HepG2 (cell line): ENCODE data around the gene ZNF563. TPM values are rescaled to one million over a fixed set of nuclear protein-coding genes. Genes with fewer than 3 reads are reported as not detected.

ENCODE experiments used
- ATAC-seq: fragments of 200-7000 bp; cut with Tn5 transposase; 3 replicates; pipeline ENCODE4 v1.9.1; 2020; ENCODE audit warnings: mild to moderate bottlenecking, moderate library complexity
- BruUV-seq: library from RNA; stranded (reverse); fragments of 400-500 nt; replicated peaks from 2 replicates; lab custom pipeline; 2021; lab: Mats Ljungman, UMichigan
- CTCF ChIA-PET: fragments of 300-600 bp; formaldehyde crosslinking; extraction: SDS; loops from one replicate; lab custom pipeline; 2021; ENCODE audit warnings: low total read pairs, inconsistent platforms, low intra/inter-chr PET ratio; lab: Yijun Ruan, JAX
- POLR2A ChIA-PET: fragments of 350-600 bp; sonication (Branson Sonifier 250); formaldehyde crosslinking; loops from one replicate; lab custom pipeline; 2020; ENCODE audit warnings: antibody characterized with exemption, inconsistent platforms; lab: Yijun Ruan, JAX
- DNase-seq: peaks from one replicate; pipeline ENCODE4 v3.0.0-alpha.2; 2015; ENCODE audit warnings: low spot score
- FAIRE-seq: peaks from 3 replicates; lab custom pipeline; 2011; peaks lifted over from hg19 to GRCh38; lab: Jason Lieb, UNC
- H2AFZ ChIP-seq: one replicate; pipeline ENCODE4 v1.6.1; 2011; ENCODE audit warnings: low read length, inconsistent platforms
- H3K27ac ChIP-seq: fragments of 300-600 bp; 3 replicates; pipeline ENCODE4 v1.8.0; 2011; ENCODE audit warnings: mixed run types, mild to moderate bottlenecking, mixed read lengths, low read length, inconsistent platforms; ENCODE audit not compliant: insufficient read depth; ENCODE audit errors: extremely low read length
- H3K27me3 ChIP-seq, 2 experiments: fragments of 200-600 bp in 1 of 2; 2 replicates in 1 of 2; 3 replicates in 1 of 2; pipeline versions ENCODE4 v1.6.0 to v1.8.0; 2011; ENCODE audit warnings: low read length in 2 of 2, mild to moderate bottlenecking in 2 of 2, moderate library complexity in 2 of 2, inconsistent platforms in 1 of 2; ENCODE audit not compliant: insufficient read depth in 2 of 2, control insufficient read depth in 1 of 2
- H3K36me3 ChIP-seq, 2 experiments: fragments of 200-600 bp in 1 of 2; replicated peaks in 1 of 2; 2 replicates in 1 of 2; 3 replicates in 1 of 2; pipeline versions ENCODE4 v1.5.1 to v1.8.0; 2011; ENCODE audit warnings: low read length in 2 of 2, inconsistent platforms in 1 of 2; ENCODE audit not compliant: insufficient read depth in 2 of 2, control insufficient read depth in 1 of 2
- H3K4me1 ChIP-seq: 2 replicates; pipeline ENCODE4 v1.5.1; 2012; ENCODE audit warnings: low read length, inconsistent platforms; ENCODE audit not compliant: insufficient read depth
- H3K4me2 ChIP-seq: 2 replicates; pipeline ENCODE4 v1.6.0; 2011; ENCODE audit warnings: low read depth, low read length, inconsistent platforms
- H3K4me3 ChIP-seq, 3 experiments: fragments of 200-600 bp in 1 of 3; sonication (generic), shearing (Covaris generic) in 1 of 3; replicated peaks in 1 of 3; 2 replicates each; pipeline ENCODE4 v1.5.1; 2011 to 2016; ENCODE audit warnings: low read length in 3 of 3, inconsistent platforms in 2 of 3, low read depth in 2 of 3, mild to moderate bottlenecking in 2 of 3, control low read depth in 1 of 3, mixed read lengths in 1 of 3; ENCODE audit not compliant: insufficient read depth in 1 of 3
- H3K79me2 ChIP-seq: one replicate; pipeline ENCODE4 v1.6.1; 2011; ENCODE audit warnings: low read length, inconsistent platforms; ENCODE audit not compliant: insufficient read depth
- H3K9ac ChIP-seq: 2 replicates; pipeline ENCODE4 v1.6.0; 2011; ENCODE audit warnings: mild to moderate bottlenecking, low read depth, low read length, inconsistent platforms; ENCODE audit not compliant: insufficient read depth
- H3K9me3 ChIP-seq: 2 replicates; pipeline ENCODE4 v1.5.1; 2012; ENCODE audit warnings: mild to moderate bottlenecking, low read length
- H4K20me1 ChIP-seq: 2 replicates; pipeline ENCODE4 v1.6.0; 2011; ENCODE audit warnings: inconsistent platforms, mild to moderate bottlenecking, low read length, moderate library complexity; ENCODE audit not compliant: insufficient read depth
- NCOR1 ChIP-seq: fragments of 200-600 bp; sonication (generic); IDR thresholded peaks from 2 replicates; pipeline ENCODE4 v1.7.0; 2017; ENCODE audit warnings: antibody characterized with exemption, low read length, borderline replicate concordance
- NFE2 ChIP-seq: sonication (generic); formaldehyde crosslinking; IDR thresholded peaks from 2 replicates; pipeline ENCODE4 v1.4.0; 2020; ENCODE audit warnings: missing genetic modification reagents
- TP53 ChIP-seq: sonication (generic); formaldehyde crosslinking; conservative IDR thresholded peaks from 2 replicates; pipeline ENCODE4 v1.4.0; 2020; ENCODE audit warnings: missing genetic modification reagents
- ZBTB7A ChIP-seq: sonication (generic); formaldehyde crosslinking; IDR thresholded peaks from 2 replicates; pipeline ENCODE4 v1.8.0; 2022; ENCODE audit warnings: mild to moderate bottlenecking, missing genetic modification reagents
- ZKSCAN1 ChIP-seq: fragments of 150-350 bp; IDR thresholded peaks from 2 replicates; pipeline ENCODE4 v1.6.1; 2014; ENCODE audit warnings: low read length
- ZNF337 ChIP-seq: sonication (generic); formaldehyde crosslinking; IDR thresholded peaks from 2 replicates; pipeline ENCODE4 v1.5.1; 2020; ENCODE audit warnings: missing genetic modification reagents, low read depth, mild to moderate bottlenecking, borderline replicate concordance
- ZNF691 ChIP-seq: sonication (generic); formaldehyde crosslinking; IDR thresholded peaks from 2 replicates; pipeline ENCODE4 v1.4.0; 2020; ENCODE audit warnings: missing genetic modification reagents, low read depth, mild to moderate bottlenecking, borderline replicate concordance
- ZSCAN29 ChIP-seq: sonication (generic); formaldehyde crosslinking; conservative IDR thresholded peaks from 2 replicates; pipeline ENCODE4 v1.4.0; 2020; ENCODE audit warnings: mild to moderate bottlenecking, missing genetic modification reagents
- WGBS: methylation state at CpG from one replicate; pipeline ENCODE4 v1.1.6; 2017; ENCODE audit warnings: low lambda C conversion rate; 5-methylcytosine and 5-hydroxymethylcytosine counted together
- in situ Hi-C: cut with HindIII; loops from 2 replicates; pipeline ENCODE4 v1.10.0; 2017; ENCODE audit warnings: low pct_unique_long_range_greater_than_20kb; ENCODE audit not compliant: extremely low pct_ligation_motif_present
- intact Hi-C: fragments of 100-400 bp; cut with micrococcal nuclease; formaldehyde crosslinking; loops from one replicate; pipeline ENCODE4 v1.10.0; 2022; ENCODE audit not compliant: unreplicated experiment
- polyA plus RNA-seq, 8 experiments: library from polyadenylated mRNA; depleted of rRNA in 3 of 8; stranded (reverse) in 7 of 8; unstranded in 1 of 8; fragments of >200 nt; fragmentation: Illumina TruSeq in 4 of 8; extraction: Trizol in 4 of 8; gene quantifications; 2 replicates each; pipeline versions ENCODE4 v1.2.1 to v1.2.3, GENCODE V29; 2011 to 2016; ENCODE audit warnings: low read depth in 4 of 8, missing spikeins in 1 of 8, mixed read lengths in 1 of 8; ENCODE audit not compliant: insufficient read depth in 1 of 8
- total RNA-seq, 5 experiments: library from RNA; depleted of rRNA; stranded (reverse); fragments of >200 nt; fragmentation: Illumina TruSeq; extraction: Trizol; gene quantifications; 2 replicates each; pipeline ENCODE4 v1.2.3, GENCODE V29; 2016; ENCODE audit warnings: low read depth in 1 of 5

ZNF563 gene
- total and polyA plus RNA-seq, 2 of the 13 experiments (the other 11 are each of a cell fraction or from before 2014, with no cell fraction given): 7.5 to 19.5 TPM

DNA sequence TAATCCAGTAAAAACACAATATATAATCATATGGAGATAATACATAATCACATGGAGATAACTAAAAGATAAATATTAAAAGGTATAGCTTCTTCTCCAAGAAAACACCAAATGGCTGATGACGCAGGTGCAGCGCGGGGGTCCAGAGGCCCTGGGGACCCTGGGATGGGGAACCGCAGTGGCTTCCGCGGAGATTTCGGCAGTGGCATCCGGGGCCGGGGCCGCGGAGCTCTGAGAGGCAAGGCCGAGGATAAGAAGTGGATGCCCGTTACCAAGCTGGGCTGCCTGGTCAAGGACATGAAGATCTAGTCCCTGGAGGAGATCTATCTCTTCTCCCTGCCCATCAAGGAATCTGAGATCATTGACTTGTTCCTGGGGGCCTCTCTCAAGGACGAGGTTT lies 49.2 kb downstream of the ZNF563 start (continued):
- no peak for TF ChIP-seq ZBTB7A (CRISPR knock-in tag)
- no peak for TF ChIP-seq ZNF337 (CRISPR knock-in tag)
- no peak for TF ChIP-seq TP53 (CRISPR knock-in tag)
- no peak for TF ChIP-seq ZSCAN29
- TF ChIP-seq ZNF691 (CRISPR knock-in tag): no peak
- TF ChIP-seq NFE2 (CRISPR knock-in tag): no peak
- TF ChIP-seq NCOR1: no peak

- H3K27me3 ChIP-seq: no peaks in the 10 kb centered on the region
- in situ Hi-C loops (no loop called here), intact Hi-C loops (no loop called here)
- no peak overlapping the region for H3K9ac ChIP-seq
- no peak overlapping the region for H3K4me2 ChIP-seq
- no peak overlapping the region for H2AFZ ChIP-seq
- no peak for FAIRE-seq
- TF ChIP-seq ZKSCAN1: no peak
- CTCF ChIA-PET: no interaction called here
- DNase-seq: no peak
- peaks cover 14% of the 10 kb centered on the region for H3K9me3 ChIP-seq
- no peak overlapping the region for H3K27ac ChIP-seq
- 97% methylated on average over 2 of the region's 2 CpGs for WGBS
- POLR2A ChIA-PET: interaction anchor here (1.3 kb wide), 1 partner anchor 55 kb away, joined by 3 read pairs; the partner anchor contains the start of gene ZNF563
- H3K79me2 ChIP-seq: peaks cover 63% of the 10 kb centered on the region
- ATAC-seq: no peak
- H3K36me3 ChIP-seq: peaks cover 9 to 12% of the 10 kb centered on the region in 2 experiments
- peaks cover 9% of the 10 kb centered on the region; the same call in 1 of the 2 replicates for H3K4me1 ChIP-seq
- H4K20me1 ChIP-seq: no peaks in the 10 kb centered on the region
- no peak overlapping the region for H3K4me3 ChIP-seq
- BruUV-seq: no TSS peak
These were observed 54.7 kb downstream of the ZNF563 start for GRCh38 chr19:12278713-12279112.
